Measurements from ENCODE around the gene SLC6A9.

The SLC6A9 gene

DNA sequence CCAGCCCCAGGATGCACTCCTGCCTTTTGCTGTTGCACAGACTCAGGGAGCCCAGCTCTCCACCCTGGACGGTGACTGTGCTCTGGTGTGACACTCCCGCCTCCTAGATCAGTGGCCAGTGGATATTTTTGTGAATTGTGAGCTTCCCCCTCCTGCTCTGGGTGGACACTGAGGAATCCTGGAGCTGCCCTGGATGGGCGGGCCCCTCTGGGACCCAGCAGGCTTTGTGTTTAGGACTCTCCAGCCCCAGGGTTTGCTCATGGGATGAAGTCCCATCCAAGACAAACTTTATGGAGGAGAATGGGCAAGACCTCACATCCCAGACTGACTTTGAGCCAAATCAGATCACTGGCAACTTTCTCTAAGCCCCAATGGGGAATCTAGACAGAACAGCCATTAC lies 16.1 kb downstream of the SLC6A9 start:
- no peak overlapping the region for H3K4me3 ChIP-seq (ENCODE audit: low read depth, low read length)

GRCh38 chr1:44014365-44015104 lies 16.7 kb downstream of the SLC6A9 start:
- TF ChIP-seq, protein P1, sequence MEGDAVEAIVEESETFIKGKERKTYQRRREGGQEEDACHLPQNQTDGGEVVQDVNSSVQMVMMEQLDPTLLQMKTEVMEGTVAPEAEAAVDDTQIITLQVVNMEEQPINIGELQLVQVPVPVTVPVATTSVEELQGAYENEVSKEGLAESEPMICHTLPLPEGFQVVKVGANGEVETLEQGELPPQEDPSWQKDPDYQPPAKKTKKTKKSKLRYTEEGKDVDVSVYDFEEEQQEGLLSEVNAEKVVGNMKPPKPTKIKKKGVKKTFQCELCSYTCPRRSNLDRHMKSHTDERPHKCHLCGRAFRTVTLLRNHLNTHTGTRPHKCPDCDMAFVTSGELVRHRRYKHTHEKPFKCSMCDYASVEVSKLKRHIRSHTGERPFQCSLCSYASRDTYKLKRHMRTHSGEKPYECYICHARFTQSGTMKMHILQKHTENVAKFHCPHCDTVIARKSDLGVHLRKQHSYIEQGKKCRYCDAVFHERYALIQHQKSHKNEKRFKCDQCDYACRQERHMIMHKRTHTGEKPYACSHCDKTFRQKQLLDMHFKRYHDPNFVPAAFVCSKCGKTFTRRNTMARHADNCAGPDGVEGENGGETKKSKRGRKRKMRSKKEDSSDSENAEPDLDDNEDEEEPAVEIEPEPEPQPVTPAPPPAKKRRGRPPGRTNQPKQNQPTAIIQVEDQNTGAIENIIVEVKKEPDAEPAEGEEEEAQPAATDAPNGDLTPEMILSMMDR (IDR thresholded peaks at IDR 0.05; ENCODE audit: borderline replicate concordance, insufficient read depth, low read depth, low read length), result no peak

More for the DNA sequence above, 16.1 kb downstream of the SLC6A9 start:
- TF ChIP-seq, protein P1 (IDR thresholded peaks at IDR 0.05; ENCODE audit: borderline replicate concordance, insufficient read depth, low read depth, low read length), result no peak

GRCh38 chr1:44013949-44014348 lies 17.3 kb downstream of the SLC6A9 start:
- no peak overlapping the region for H3K4me3 ChIP-seq (ENCODE audit: low read depth, low read length)
- TF ChIP-seq, protein P1 (IDR thresholded peaks at IDR 0.05; ENCODE audit: borderline replicate concordance, insufficient read depth, low read depth, low read length), result no peak

More at GRCh38 chr1:44014365-44015104, 16.7 kb downstream of the SLC6A9 start:
- no peak overlapping the region for H3K4me3 ChIP-seq (ENCODE audit: low read depth, low read length)

DNA sequence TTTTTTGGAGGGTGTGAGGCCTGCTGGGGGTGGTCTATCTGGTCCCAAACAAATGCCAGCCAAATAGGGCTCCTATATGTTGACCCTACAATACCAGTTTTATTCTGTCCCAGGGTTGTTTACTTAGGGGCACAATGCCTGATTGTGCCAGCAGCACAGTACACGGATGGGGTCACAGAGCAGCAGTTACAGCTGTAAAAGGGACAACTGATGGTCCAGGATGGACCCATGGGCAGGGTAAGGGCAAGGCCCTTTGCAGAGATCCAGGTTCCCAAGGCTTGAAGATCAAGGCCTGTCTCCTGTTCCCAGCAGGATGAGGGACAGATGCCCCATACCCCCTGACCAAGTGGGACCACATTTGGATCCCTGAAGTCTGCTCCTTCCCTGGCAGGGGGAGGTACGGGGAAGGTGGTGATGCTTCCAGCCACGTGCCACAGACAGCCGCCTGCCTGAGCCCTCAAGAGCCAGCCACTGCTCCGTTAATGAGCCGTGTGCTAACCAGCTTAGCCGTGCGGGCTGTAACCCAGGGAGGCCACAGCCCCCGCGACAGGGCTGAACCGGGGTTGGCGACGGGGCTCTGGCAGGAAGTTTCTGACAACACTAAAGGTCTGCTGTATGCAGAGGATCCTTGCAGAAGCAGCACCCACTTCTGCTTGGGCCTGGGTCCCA lies 18.2 kb downstream of the SLC6A9 start:
- no peak overlapping the region for H3K4me3 ChIP-seq (ENCODE audit: low read depth, low read length)
- TF ChIP-seq, protein P1 (IDR thresholded peaks at IDR 0.05; ENCODE audit: borderline replicate concordance, insufficient read depth, low read depth, low read length), result no peak

- H3K4me3 ChIP-seq (ENCODE audit: low read depth, low read length), result no peak overlapping the region
- TF ChIP-seq, protein P1 (IDR thresholded peaks at IDR 0.05; ENCODE audit: borderline replicate concordance, insufficient read depth, low read depth, low read length), result no peak
Measured at GRCh38 chr1:44012404-44012803, 18.9 kb downstream of the SLC6A9 start.

- TF ChIP-seq, protein P1 (IDR thresholded peaks at IDR 0.05; ENCODE audit: borderline replicate concordance, insufficient read depth, low read depth, low read length), result no peak
- H3K4me3 ChIP-seq (ENCODE audit: low read depth, low read length), result no peak overlapping the region
Measured at GRCh38 chr1:44010935-44011471, 20.3 kb downstream of the SLC6A9 start.

Measured in GM12875 (cell line).